ENCODE measurements around the gene MYO16.

DNA sequence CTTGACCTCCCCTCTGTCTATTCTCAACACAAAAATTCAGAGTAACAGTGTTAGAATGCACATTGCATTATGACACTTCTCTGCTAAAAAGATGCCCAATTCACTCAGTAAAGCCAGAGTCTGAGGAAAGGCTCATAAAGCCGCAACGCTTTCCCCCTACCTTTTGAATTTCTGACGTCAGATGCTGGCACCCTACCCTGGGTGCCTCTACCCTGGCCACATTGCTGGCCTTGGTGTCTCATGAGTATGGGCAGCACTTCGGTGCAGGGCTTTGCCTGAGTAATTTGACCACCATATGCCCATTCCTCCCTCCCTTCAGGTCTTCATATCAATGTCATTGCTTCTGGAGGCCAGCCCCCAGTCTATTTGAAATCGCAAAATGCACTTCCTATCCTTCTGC, 229.3 kb downstream of the MYO16 start:
- TF ChIP-seq POLR2AphosphoS5 (IDR thresholded peaks at IDR 0.05; ENCODE audit: low read depth, low read length), result no peak
- no peak for TF ChIP-seq POLR2A (IDR thresholded peaks at IDR 0.05; ENCODE audit: low read depth, low read length)
- TF ChIP-seq TAF1 (IDR thresholded peaks at IDR 0.05; ENCODE audit: low read depth, low read length), result no peak
- TF ChIP-seq PAX5 (IDR thresholded peaks at IDR 0.05; ENCODE audit: insufficient read depth, low read length, severe bottlenecking), result no peak
- TF ChIP-seq POU2F2 (IDR thresholded peaks at IDR 0.05; ENCODE audit: low read depth, low read length), result no peak
- TF ChIP-seq SPI1 (IDR thresholded peaks at IDR 0.05; ENCODE audit: low read depth, low read length), result no peak

Measured in GM12891 (cell line).